Non-pigmented ciliary epithelial cell (primary cell): ENCODE data around the gene NSMCE1.

Experiments
- DNase-seq: peaks from one replicate; pipeline ENCODE4 v3.0.0-alpha.2; 2010; ENCODE audit warnings: low read depth

The NSMCE1 gene

GRCh38 chr16:27191352-27191924, 77.1 kb downstream of the NSMCE1 start:
- DNase-seq, result no peak

GRCh38 chr16:27190316-27190871, 78.2 kb downstream of the NSMCE1 start:
- no peak for DNase-seq

DNA sequence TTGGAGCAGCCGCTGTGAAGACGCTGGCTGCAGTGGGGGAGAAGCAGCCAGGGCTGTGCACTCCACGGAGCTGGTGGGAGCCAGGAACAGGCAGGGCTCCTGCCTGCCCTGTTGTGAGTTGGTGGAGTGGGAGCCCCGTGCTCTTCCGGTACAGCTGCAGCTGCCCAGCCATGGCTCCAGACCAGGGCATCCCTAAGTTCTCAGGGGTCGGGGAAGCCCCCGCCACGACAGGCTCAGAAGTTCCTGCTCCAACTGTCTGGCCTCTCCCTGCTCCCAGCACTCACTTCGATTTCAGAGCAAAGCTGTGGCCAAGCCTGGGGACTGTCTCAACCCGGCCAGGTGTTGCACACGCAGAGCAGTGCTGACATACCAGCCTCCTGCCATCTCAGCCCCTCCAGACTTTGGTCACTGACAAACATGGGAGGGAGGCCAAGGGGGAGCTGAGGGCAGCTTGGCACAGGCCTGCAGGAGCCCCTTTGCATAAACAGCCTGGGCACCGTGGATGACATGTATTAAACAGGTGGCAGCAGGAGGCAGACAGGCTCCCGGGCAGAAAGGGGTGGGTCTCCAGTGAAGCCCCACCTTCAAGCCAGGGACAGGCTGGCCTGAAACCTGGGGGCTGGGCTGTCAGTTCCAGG, 79.1 kb downstream of the NSMCE1 start:
- DNase-seq, result no peak

DNA sequence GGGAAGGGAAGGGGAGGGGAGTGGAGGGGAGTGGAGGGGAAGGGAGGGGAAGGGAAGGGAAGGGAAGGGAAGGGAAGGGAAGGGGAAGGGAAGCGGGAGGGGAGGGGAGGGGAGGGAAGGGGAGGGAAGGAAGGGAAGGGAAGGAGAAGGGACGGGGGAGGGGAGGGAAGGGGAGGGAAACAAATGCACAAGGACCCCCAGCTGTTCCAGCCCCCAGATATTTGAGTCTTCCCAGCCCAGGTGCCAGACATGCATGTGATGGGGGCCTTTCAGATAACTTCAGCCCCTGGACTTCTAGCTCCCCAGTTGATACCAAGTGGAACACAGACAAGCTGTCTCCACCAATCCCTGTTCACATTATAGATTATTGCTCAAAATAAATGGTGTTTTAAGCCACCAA, 79.9 kb downstream of the NSMCE1 start:
- DNase-seq, result no peak

DNA sequence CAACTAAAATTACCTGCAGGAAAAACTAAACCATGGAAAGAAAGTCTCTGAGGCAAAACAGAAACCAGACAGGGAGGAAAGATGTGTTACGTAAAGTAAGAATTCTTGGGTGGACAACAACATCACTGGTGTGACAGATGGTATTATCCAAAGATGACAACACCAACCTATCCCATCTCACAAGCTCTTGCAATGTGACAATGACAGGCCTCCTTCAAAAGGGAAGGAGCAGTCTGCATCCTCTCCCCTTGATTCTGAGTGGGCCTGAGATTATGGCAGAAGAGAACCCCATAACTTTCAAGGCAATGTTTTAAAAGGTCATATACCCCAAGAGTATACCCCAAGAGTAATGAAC, 82.8 kb downstream of the NSMCE1 start:
- no peak for DNase-seq

DNA sequence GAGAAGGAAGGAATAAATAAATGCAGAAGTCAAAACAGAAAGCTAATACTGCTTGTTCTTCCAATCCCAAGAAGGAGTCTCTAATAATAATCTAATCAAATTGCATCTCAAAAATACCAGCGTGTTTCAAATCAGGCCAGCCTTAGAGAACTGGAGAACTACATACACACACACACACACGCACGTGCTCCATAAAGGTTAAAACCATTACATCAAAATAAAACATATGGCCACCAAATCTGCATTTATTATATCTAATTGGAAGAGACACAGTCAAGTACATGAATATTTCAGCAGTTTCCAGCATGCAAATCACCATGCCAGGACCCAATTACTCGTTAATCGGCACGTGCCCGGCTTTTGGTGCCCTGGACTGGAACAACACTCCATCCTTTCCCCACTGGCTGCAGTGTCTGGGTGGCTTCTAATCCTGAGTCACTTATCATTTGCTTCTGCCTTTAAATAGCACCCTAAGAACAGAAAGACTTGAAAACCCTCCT, 85.6 kb downstream of the NSMCE1 start:
- no peak for DNase-seq

- no peak for DNase-seq
These were observed 87.4 kb downstream of the NSMCE1 start for GRCh38 chr16:27181019-27181790.

DNA sequence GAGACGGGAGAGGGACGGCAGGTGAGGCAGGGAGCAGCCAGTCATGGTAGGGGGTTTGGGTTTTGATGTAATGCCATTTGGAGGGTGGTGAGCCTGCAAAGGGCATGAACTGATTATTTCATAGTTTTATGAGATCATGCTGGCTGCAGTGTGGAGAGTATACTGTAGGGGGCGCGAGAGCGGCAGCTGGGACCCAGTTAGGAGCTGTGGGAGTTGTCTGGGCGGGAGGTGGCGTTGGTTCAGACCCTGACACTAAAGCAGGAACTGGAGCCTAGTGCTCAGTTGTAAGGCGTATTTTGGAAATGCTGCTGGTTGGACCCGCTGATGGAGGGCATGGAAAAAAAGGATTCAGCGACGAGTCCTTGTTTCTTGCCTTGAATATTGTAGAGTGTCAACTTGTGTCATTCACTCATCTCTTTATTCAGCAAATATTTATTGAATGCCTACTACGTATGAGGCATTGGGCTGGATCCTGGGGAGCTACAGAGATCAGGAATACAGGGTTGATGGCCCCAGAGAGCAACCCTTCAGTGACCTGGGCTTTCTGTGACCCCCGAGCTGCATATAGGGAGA, 89.0 kb downstream of the NSMCE1 start:
- no peak for DNase-seq

DNA sequence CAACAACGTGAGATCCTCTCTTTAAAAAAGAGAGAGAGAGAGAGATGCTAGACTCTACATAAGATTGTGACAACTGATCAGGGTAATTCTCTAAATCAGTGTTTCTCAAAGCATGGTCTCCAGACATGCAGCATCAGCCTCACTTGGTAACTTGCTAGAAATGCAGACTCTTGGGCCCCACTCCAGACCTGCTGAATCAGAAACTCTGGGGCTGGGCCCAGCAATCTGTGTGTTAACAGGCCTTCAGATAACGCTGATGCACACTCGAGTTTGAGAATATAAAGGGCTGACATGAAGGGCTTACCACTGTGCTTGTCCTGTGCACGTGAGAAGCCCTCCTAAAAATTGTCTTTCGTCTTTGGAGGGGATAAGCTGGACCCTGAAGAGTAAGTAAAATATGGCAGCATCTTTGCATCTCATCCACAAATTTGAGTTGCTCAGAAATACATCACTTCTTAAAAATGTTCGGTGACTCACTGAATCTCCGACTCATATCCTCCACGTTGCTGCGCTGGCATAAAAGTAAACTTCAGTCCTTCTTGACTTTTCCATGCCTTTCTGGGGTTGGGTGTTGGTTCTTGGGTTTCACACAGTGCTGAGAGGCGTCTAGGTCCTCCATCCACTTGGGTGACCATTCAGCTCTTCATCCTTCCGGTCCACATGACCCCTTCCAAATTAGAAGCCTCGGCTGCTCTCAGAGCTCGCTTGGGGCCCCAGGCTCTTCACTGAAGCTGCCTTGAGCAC, 91.4 kb downstream of the NSMCE1 start:
- DNase-seq, result peak; percentile 59

GRCh38 chr16:27175888-27176287, 92.7 kb downstream of the NSMCE1 start:
- DNase-seq, result no peak
